Measurements from ENCODE around the gene LCMT1. TPM values are rescaled to one million over a fixed set of nuclear protein-coding genes. Genes with fewer than 3 reads are reported as not detected.

Gene LCMT1
- total and polyA plus RNA-seq, 2 donors (not counting 1 experiment from before 2014, with no cell fraction given), result 20.2 to 42.0 TPM

DNA sequence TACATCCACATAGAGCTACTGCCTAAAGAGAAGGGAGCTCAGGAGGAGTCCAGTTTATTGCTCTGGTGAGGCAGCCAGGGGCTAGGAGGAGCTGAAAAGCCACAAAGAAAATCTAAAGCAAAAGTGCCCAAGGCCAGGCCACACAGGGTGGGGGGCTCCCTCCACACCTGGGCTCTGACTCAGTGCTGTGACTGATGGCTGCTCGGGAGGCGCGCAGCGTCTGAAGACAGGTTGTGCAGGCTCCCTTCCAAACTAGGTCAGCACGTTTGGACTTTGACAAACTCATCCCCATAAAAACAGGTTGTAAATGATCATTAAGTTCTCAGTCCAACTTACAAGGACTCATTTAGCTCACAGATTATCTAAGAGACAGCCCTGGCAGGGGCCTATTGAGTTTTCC, 22.2 kb upstream of the LCMT1 start:
- ChIA-PET CTCF (interaction anchor here (1.2 kb wide), 1 partner anchor 28 kb away, joined by 3 read pairs; no protein-coding TSS in a partner anchor), POLR2A (no interaction called here)
- no peaks in the 10 kb centered on the region for H4K20me1 ChIP-seq (ENCODE audit: control insufficient read depth, insufficient read depth, low read length, poor library complexity, severe bottlenecking)
- WGBS (ENCODE audit: insufficient coverage), result 84% methylated on average over 4 of the region's 5 CpGs
- Mint-ChIP-seq H3K9me3 (ENCODE audit: insufficient read depth) (no peaks in the 10 kb centered on the region), H3K4me1 (peaks cover 14% of the 10 kb centered on the region), H3K4me3 (no peak overlapping the region), H3K27me3 (no peaks in the 10 kb centered on the region), H3K27ac (no peak overlapping the region)
- H3K9ac ChIP-seq (ENCODE audit: low read length), result no peak overlapping the region
- peaks cover 14 to 15% of the 10 kb centered on the region in 2 donors for H3K4me1 ChIP-seq (ENCODE audit: control insufficient read depth in 2 of 2, insufficient read depth in 2 of 2, low read length in 2 of 2)
- H3K36me3 ChIP-seq (replicated peaks in 1 of 2; ENCODE audit: control extremely low read depth in 1 of 2, control insufficient read depth in 1 of 2, extremely low read depth in 1 of 2, insufficient read depth in 2 of 2, low read length in 1 of 2), result no peaks in the 10 kb centered on the region
- peaks cover 2% of the 10 kb centered on the region for H3K79me2 ChIP-seq (ENCODE audit: control insufficient read depth, insufficient read depth, low read length)
- H3K4me3 ChIP-seq (ENCODE audit: control extremely low read depth in 1 of 5, extremely low read depth in 1 of 5, insufficient read depth in 1 of 5, low read depth in 2 of 5, low read length in 4 of 5), result no peak overlapping the region
- TF ChIP-seq CTCF (IDR thresholded peaks at IDR 0.05) (no peak), EZH2 (IDR thresholded peaks at IDR 0.05; ENCODE audit: borderline replicate concordance, insufficient read depth, low read depth, low read length, poor library complexity, severe bottlenecking) (no peak)
- DNase-seq (no peak), ATAC-seq (ENCODE audit: low read depth) (no peak)
- no peak overlapping the region for H3K4me2 ChIP-seq (replicated peaks; ENCODE audit: low read depth, low read length, poor library complexity, severe bottlenecking)
- intact Hi-C loops (cut with micrococcal nuclease), result no loop called here
- no peak overlapping the region for H3K27ac ChIP-seq (ENCODE audit: low read length in 2 of 2)
- no peaks in the 10 kb centered on the region for H3K27me3 ChIP-seq (replicated peaks in 1 of 4; ENCODE audit: control extremely low read depth in 1 of 4, control insufficient read depth in 3 of 4, insufficient read depth in 4 of 4, low read length in 3 of 4)
- no peak overlapping the region for H2AFZ ChIP-seq (ENCODE audit: insufficient read depth, low read depth, low read length, poor library complexity, severe bottlenecking)
- H3K9me3 ChIP-seq (ENCODE audit: control extremely low read depth in 1 of 3, control insufficient read depth in 2 of 3, insufficient read depth in 1 of 3, low read length in 2 of 3), result no peaks in the 10 kb centered on the region

DNA sequence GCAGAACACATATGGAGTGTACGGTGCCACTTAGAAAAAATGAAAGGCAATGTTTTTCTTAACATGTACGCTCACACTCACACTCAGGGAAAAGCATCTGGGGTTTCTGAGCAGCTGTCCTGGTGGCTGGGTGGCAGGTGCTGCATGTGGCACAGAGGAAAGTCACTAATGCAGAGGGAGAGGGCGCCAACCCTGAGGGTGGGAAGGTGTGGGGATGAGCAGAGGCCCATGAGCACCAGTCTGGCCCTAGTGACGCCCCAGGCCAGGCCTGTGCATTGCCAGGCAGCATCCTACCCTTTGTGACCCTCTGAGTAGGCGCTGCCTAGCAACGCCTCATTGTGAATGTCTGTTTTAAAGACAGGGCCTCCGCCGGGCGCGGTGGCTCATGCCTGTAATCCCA, 19.1 kb upstream of the LCMT1 start:
- ATAC-seq (ENCODE audit: low read depth) (no peak), DNase-seq (no peak)
- Histone ChIP-seq H3K9ac (ENCODE audit: low read length) (no peak overlapping the region), H3K27me3 (replicated peaks in 1 of 4; ENCODE audit: control extremely low read depth in 1 of 4, control insufficient read depth in 3 of 4, insufficient read depth in 4 of 4, low read length in 3 of 4) (no peaks in the 10 kb centered on the region), H3K4me3 (ENCODE audit: control extremely low read depth in 1 of 5, extremely low read depth in 1 of 5, insufficient read depth in 1 of 5, low read depth in 2 of 5, low read length in 4 of 5) (no peak overlapping the region), H3K4me2 (replicated peaks; ENCODE audit: low read depth, low read length, poor library complexity, severe bottlenecking) (no peak overlapping the region), H2AFZ (ENCODE audit: insufficient read depth, low read depth, low read length, poor library complexity, severe bottlenecking) (no peak overlapping the region), H3K9me3 (ENCODE audit: control extremely low read depth in 1 of 3, control insufficient read depth in 2 of 3, insufficient read depth in 1 of 3, low read length in 2 of 3) (no peaks in the 10 kb centered on the region), H3K4me1 (ENCODE audit: control insufficient read depth in 2 of 2, insufficient read depth in 2 of 2, low read length in 2 of 2) (peaks cover 15 to 19% of the 10 kb centered on the region in 2 donors), H3K36me3 (replicated peaks in 1 of 2; ENCODE audit: control extremely low read depth in 1 of 2, control insufficient read depth in 1 of 2, extremely low read depth in 1 of 2, insufficient read depth in 2 of 2, low read length in 1 of 2) (no peaks in the 10 kb centered on the region), H4K20me1 (ENCODE audit: control insufficient read depth, insufficient read depth, low read length, poor library complexity, severe bottlenecking) (no peaks in the 10 kb centered on the region), H3K27ac (ENCODE audit: low read length in 2 of 2) (no peak overlapping the region), H3K79me2 (ENCODE audit: control insufficient read depth, insufficient read depth, low read length) (peaks cover 3% of the 10 kb centered on the region)
- no peak for TF ChIP-seq EZH2 (IDR thresholded peaks at IDR 0.05; ENCODE audit: borderline replicate concordance, insufficient read depth, low read depth, low read length, poor library complexity, severe bottlenecking)
- TF ChIP-seq CTCF (IDR thresholded peaks at IDR 0.05), result no peak
- H3K27me3 Mint-ChIP-seq, result no peaks in the 10 kb centered on the region
- intact Hi-C loops (cut with micrococcal nuclease), result no loop called here
- 84% methylated on average over 4 of the region's 10 CpGs for WGBS (ENCODE audit: insufficient coverage)
- POLR2A ChIA-PET, result interaction anchor here (1.2 kb wide), 1 partner anchor 31 kb away, joined by 3 read pairs; no protein-coding TSS in a partner anchor
- no peaks in the 10 kb centered on the region for H3K9me3 Mint-ChIP-seq (ENCODE audit: insufficient read depth)
- H3K4me1 Mint-ChIP-seq, result peaks cover 20% of the 10 kb centered on the region
- CTCF ChIA-PET, result no interaction called here
- H3K27ac Mint-ChIP-seq, result no peak overlapping the region
- no peak overlapping the region for H3K4me3 Mint-ChIP-seq
